Fibroblast of pulmonary artery (primary cell): Measurements from ENCODE around the gene BMP7.

ENCODE experiments used
- DNase-seq: peaks from one replicate; pipeline ENCODE4 v3.0.0-alpha.2; 2010; ENCODE audit warnings: low read depth
- H3K4me3 ChIP-seq: replicated peaks from 2 replicates; pipeline ENCODE4 v1.5.1; 2011; ENCODE audit warnings: low read depth, mild to moderate bottlenecking, control low read depth, low read length, moderate library complexity
- TF ChIP-seq, protein P1 (sequence below): IDR thresholded peaks from 2 replicates; pipeline ENCODE4 v1.5.1; 2011; ENCODE audit warnings: mild to moderate bottlenecking, control low read depth, low read length, inconsistent platforms; ENCODE audit errors: missing control alignments

Gene BMP7

GRCh38 chr20:57266291-57267157 is at the start of gene BMP7:
Gene BMP7 (minus strand): TSS chr20:57266641. CDS start chr20:57266122, 519 bp downstream.
- DNase-seq, result no peak
- no peak within 1 kb of the TSS for H3K4me3 ChIP-seq

GRCh38 chr20:57315976-57316480 is 49.6 kb upstream of the BMP7 start:
- no peak overlapping the region for H3K4me3 ChIP-seq
- TF ChIP-seq, protein P1, sequence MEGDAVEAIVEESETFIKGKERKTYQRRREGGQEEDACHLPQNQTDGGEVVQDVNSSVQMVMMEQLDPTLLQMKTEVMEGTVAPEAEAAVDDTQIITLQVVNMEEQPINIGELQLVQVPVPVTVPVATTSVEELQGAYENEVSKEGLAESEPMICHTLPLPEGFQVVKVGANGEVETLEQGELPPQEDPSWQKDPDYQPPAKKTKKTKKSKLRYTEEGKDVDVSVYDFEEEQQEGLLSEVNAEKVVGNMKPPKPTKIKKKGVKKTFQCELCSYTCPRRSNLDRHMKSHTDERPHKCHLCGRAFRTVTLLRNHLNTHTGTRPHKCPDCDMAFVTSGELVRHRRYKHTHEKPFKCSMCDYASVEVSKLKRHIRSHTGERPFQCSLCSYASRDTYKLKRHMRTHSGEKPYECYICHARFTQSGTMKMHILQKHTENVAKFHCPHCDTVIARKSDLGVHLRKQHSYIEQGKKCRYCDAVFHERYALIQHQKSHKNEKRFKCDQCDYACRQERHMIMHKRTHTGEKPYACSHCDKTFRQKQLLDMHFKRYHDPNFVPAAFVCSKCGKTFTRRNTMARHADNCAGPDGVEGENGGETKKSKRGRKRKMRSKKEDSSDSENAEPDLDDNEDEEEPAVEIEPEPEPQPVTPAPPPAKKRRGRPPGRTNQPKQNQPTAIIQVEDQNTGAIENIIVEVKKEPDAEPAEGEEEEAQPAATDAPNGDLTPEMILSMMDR, result no peak
- no peak for DNase-seq

More at GRCh38 chr20:57266291-57267157, at the start of gene BMP7:
- TF ChIP-seq, protein P1, result no peak

DNA sequence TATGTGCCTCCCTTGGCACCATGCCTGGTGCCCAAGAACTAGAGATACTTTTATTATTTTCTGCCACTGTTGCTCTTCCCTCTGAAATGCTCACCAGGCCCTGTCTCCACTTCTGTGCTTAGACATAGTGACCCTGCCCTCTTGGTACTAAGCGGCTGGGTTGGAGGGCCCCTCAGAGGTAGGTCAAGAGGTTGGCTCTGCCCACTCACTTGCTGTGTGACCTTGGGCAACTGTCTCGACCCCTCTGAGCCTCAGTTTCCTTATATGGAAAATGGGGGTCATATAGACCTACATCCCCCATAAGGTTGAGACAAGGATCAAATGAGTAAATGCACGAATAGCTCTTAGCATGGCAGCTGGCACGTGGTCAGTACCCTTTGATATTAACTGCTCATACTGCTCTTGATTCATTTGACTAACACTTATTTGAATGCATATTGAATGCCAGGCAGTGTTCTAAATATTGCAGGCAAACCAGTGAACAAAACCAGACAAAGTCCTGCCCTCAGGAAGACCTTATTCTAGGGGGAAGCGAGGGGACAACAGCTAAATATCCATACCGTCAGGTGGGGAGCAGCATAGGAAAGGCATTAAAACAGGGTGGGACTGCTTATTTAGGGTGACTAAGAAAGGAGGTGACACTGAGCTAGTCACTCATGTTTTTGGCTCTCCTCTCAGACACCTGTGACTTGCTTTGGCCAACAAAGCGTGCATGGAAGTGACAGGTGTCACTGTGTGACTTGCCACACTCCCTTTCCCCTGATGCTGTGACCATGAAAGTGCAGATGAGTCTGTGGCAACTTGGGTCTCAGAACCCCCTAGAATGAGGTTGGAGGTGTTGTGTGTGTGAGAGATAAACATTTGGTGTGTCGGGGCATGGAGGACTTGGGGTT is 48.9 kb upstream of the BMP7 start:
- DNase-seq, result no peak
- H3K4me3 ChIP-seq, result no peak overlapping the region
- TF ChIP-seq, protein P1, result no peak

DNA sequence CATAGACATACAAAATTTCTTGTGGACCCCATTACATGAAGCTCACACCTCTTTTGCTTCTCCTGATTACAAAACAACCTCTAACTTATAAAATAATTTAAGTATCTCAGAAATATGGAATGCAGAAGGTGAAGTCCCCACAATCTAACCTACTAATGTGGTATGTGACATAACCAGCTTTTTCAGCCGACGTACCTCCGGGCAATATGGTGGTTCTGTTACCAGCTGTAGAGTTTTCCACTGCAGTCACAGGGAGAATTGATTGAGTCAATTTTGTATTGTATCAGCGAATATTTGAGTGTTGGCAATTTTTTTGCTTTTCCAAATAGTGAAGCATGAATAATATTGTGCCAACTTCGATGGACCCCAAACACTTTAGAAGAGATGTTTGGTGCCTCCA is 47.5 kb upstream of the BMP7 start:
- no peak overlapping the region for H3K4me3 ChIP-seq
- no peak for DNase-seq
- TF ChIP-seq, protein P1, result no peak

DNA sequence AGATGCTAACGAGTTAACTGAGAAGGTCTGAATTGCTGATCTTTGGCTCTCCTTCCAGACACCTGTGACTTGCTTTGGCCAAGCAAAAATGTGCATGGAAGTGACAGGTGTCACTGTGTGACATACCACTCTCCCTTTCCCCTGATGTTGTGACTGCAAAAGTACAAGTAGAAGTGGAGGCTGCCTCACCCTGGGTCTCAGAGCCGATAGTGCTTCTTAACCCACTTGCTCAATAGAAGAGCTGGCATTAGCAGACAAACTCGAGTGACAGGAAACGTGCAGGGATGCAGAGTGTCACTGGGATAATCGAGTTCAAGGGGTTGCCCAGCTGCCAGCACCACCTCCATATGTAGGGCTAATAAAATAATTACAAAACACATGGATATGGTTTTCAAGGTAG is 46.8 kb upstream of the BMP7 start:
- DNase-seq, result no peak
- TF ChIP-seq, protein P1, result no peak
- H3K4me3 ChIP-seq, result no peak overlapping the region

- DNase-seq, result no peak
- TF ChIP-seq, protein P1, result no peak
- no peak overlapping the region for H3K4me3 ChIP-seq
Observed at GRCh38 chr20:57312138-57312537, 45.7 kb upstream of the BMP7 start.
